Breast epithelium (tissue), 3 donors: ENCODE measurements around the gene STX8.

Experiments used
- POLR2A ChIP-seq: fragments of 450-650 bp; IDR thresholded peaks from one replicate; pipeline ENCODE4 v1.6.1; 2016; ENCODE audit warnings: antibody characterized with exemption, mild to moderate bottlenecking, moderate library complexity
- TF ChIP-seq, protein P1 (sequence below), 3 donors: fragments of 450-650 bp; IDR thresholded peaks; one replicate each; pipeline ENCODE4 v1.5.1; 2016 to 2017; ENCODE audit warnings: antibody characterized with exemption in 3 of 3, mild to moderate bottlenecking in 3 of 3, moderate library complexity in 3 of 3

- TF ChIP-seq, protein P1, sequence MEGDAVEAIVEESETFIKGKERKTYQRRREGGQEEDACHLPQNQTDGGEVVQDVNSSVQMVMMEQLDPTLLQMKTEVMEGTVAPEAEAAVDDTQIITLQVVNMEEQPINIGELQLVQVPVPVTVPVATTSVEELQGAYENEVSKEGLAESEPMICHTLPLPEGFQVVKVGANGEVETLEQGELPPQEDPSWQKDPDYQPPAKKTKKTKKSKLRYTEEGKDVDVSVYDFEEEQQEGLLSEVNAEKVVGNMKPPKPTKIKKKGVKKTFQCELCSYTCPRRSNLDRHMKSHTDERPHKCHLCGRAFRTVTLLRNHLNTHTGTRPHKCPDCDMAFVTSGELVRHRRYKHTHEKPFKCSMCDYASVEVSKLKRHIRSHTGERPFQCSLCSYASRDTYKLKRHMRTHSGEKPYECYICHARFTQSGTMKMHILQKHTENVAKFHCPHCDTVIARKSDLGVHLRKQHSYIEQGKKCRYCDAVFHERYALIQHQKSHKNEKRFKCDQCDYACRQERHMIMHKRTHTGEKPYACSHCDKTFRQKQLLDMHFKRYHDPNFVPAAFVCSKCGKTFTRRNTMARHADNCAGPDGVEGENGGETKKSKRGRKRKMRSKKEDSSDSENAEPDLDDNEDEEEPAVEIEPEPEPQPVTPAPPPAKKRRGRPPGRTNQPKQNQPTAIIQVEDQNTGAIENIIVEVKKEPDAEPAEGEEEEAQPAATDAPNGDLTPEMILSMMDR (IDR thresholded peaks at IDR 0.05): no peak
- TF ChIP-seq POLR2A: no peak
Observed at GRCh38 chr17:9330611-9331271, 244.9 kb downstream of the STX8 start.
